Subcutaneous abdominal adipose tissue (tissue), 5 donors: Measurements from ENCODE around the gene RASAL2.

Source experiments
- H3K27ac ChIP-seq: one replicate; pipeline ENCODE4 v1.7.0; 2013; ENCODE audit warnings: low read depth, mild to moderate bottlenecking, inconsistent platforms, low read length, moderate library complexity
- H3K27me3 ChIP-seq, 5 donors: one replicate each; pipeline ENCODE4 v1.7.0; 2013; ENCODE audit warnings: low read length in 5 of 5, inconsistent platforms in 1 of 5; ENCODE audit not compliant: control insufficient read depth in 5 of 5, insufficient read depth in 4 of 5
- H3K36me3 ChIP-seq, 5 donors: one replicate each; pipeline ENCODE4 v1.7.0; 2013; ENCODE audit warnings: low read length in 5 of 5; ENCODE audit not compliant: control insufficient read depth in 5 of 5, insufficient read depth in 5 of 5
- H3K4me1 ChIP-seq, 5 donors: one replicate each; pipeline ENCODE4 v1.7.0; 2013; ENCODE audit warnings: low read length in 5 of 5, mild to moderate bottlenecking in 3 of 5, moderate library complexity in 1 of 5; ENCODE audit not compliant: control insufficient read depth in 5 of 5, insufficient read depth in 5 of 5
- H3K4me3 ChIP-seq, 5 donors: one replicate each; pipeline ENCODE4 v1.7.0; 2013; ENCODE audit warnings: low read length in 5 of 5, low read depth in 1 of 5
- H3K9ac ChIP-seq, 5 donors: one replicate each; pipeline ENCODE4 v1.7.0; 2013; ENCODE audit warnings: low read length in 5 of 5, mild to moderate bottlenecking in 4 of 5, moderate library complexity in 3 of 5
- H3K9me3 ChIP-seq, 5 donors: one replicate each; pipeline ENCODE4 v1.7.0; 2013; ENCODE audit warnings: low read length in 5 of 5; ENCODE audit not compliant: control insufficient read depth in 5 of 5
- donor health status: healthy.
- donor health status: healthy.
- donor health status: healthy.
- donor health status: healthy.
- donor health status: healthy.

RASAL2 gene

DNA sequence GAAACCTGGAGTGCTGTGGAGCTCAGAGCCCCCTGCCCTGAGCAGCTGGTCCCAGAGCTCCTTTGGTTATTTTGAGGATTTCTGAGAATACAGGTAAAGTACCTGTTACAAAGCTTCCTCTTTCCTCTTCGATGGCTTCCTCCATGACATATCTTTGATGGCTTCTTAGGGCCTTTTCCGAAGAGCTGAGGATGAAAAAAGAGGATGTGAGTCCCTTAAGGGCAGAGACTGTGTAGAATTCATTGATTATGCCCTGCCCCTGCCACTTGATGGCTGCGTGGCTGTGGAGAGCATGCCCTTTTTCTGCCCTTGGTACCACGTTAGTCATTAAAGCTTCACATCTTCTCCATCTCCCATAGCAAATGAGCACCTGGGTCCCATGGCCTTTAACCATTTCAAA, 433.2 kb downstream of the RASAL2 start:
- H3K27me3 ChIP-seq = peaks cover 0 to 2% (median 0%) of the 10 kb centered on the region in 5 donors
- no peak overlapping the region for H3K9ac ChIP-seq
- H3K27ac ChIP-seq = no peak overlapping the region
- peaks cover 0 to 3% (median 2%) of the 10 kb centered on the region in 5 donors for H3K4me1 ChIP-seq
- peaks cover 0 to 7% (median 4%) of the 10 kb centered on the region in 5 donors for H3K9me3 ChIP-seq
- H3K4me3 ChIP-seq = no peak overlapping the region
- no peaks in the 10 kb centered on the region for H3K36me3 ChIP-seq

DNA sequence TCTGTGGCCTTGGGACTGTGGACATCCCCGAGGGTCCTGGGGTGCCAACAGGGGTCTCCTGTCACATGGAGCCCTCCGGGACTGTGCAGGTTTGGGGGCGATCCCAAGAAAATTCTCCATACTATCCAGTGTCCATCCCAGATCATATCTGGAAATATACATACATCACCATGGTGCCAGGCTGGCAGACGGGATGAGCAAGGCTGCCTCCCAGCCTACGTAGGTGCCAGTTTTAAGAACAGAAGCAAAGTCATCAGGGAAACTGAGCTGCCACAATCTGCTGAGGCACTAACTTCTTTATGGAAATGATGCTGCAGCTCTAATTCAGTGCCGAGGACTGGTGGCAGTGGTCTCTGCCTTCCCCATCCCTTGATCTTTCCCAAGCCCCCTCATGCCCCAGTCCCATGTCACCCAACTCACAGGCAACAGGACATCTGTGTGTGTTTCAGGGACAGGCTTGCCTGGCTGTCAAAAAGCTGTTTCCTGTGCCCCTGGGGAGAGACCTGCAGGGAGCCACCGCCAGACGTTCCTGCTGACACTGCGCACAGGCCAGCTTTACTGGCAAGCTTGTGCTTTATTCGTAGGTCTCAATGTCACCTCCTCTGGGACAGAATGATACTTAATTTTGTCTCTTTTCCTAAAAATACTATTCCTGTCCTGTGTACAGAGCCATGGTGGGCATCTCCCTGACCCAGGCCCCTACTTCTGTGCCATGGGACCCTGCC, 434.5 kb downstream of the RASAL2 start:
- H3K36me3 ChIP-seq = no peaks in the 10 kb centered on the region
- no peak overlapping the region for H3K4me3 ChIP-seq
- no peak overlapping the region for H3K27ac ChIP-seq
- no peak overlapping the region for H3K9ac ChIP-seq
- H3K27me3 ChIP-seq = peaks cover 0 to 3% (median 0%) of the 10 kb centered on the region in 5 donors
- H3K4me1 ChIP-seq = peaks cover 0 to 4% (median 4%) of the 10 kb centered on the region in 5 donors
- H3K9me3 ChIP-seq = peaks cover 0 to 7% (median 4%) of the 10 kb centered on the region in 5 donors

DNA sequence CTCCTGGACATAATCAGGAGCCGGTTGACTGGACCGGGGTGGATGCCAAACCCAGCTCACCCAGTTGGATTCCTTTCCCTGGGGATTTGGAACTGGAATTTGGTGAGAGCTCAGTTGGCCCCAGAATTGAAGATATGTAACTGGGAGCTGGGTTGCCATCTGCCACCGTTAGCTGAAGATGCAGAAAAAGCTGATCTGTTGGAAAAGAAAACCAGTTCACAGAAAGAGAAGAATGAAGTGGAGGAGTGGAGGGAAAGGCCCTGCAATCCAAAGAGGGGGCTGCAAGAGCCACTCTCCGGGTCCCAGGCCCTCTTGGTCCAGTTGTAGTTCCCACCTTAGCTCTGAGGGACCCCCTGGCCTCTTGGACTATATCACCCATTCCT, 435.0 kb downstream of the RASAL2 start:
- Histone ChIP-seq H3K4me3 (no peak overlapping the region), H3K9ac (no peak overlapping the region), H3K4me1 (peaks cover 0 to 4% (median 4%) of the 10 kb centered on the region in 5 donors), H3K27me3 (peaks cover 0 to 3% (median 0%) of the 10 kb centered on the region in 5 donors), H3K9me3 (peaks cover 0 to 6% (median 4%) of the 10 kb centered on the region in 5 donors), H3K36me3 (no peaks in the 10 kb centered on the region), H3K27ac (no peak overlapping the region)

DNA sequence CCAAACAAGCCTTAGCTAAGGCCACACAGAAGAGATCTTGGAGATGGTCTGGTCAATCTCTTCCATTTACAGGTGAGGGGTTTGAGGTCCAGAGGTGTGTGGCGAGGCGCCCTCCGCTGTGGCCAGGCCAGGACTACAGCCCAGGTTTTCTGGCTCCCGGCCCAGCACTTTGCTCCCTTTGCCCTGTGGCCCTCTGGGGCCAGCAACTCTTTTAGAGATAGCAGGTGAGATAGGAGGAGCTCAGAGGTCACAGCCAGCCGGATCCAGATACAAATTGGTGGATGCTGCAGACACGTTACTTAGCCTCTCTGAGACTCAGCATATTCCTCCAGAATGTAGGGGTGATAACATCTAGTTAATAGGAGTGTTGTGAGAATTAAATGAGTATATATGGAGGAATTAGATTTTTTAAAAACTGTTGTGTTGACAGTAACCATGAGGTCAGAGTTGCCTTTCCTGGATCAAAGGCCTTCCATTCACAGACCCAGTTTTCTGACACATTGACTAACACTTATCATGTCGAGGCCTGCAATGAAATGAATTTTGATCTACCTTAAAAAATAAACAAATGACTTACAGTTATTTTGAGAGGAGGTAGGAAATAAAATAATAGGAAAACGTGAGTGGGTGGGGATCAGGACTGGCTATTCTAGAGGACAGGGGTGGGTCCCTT, 435.6 kb downstream of the RASAL2 start:
- Histone ChIP-seq H3K27me3 (peaks cover 0 to 3% (median 0%) of the 10 kb centered on the region in 5 donors), H3K27ac (no peak overlapping the region), H3K4me3 (no peak overlapping the region), H3K9ac (no peak overlapping the region), H3K9me3 (peaks cover 0 to 1% (median under 1%) of the 10 kb centered on the region in 5 donors), H3K36me3 (no peaks in the 10 kb centered on the region), H3K4me1 (peaks cover 0 to 4% (median 4%) of the 10 kb centered on the region in 5 donors)

DNA sequence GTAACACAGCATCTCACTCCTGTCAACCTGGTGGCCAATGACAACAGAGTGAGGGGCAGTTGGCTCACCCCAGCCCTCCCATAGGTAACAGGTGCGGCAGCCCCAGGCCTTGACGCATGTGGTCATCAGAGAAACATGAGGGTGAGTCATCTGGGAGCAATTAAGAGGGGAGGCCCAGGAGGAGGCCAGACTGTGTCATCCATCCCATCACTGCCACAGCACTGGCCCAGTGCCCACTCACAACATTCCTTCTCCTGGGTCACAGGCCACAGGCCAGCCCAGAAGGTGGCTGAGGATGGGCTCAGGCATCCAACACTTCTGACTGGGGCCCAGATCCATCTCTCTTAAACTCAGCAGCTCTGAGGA, 436.1 kb downstream of the RASAL2 start:
- H3K4me1 ChIP-seq = peaks cover 0 to 4% (median 4%) of the 10 kb centered on the region in 5 donors
- no peaks in the 10 kb centered on the region for H3K36me3 ChIP-seq
- H3K27ac ChIP-seq = no peak overlapping the region
- no peak overlapping the region for H3K9ac ChIP-seq
- H3K9me3 ChIP-seq = no peaks in the 10 kb centered on the region
- H3K4me3 ChIP-seq = no peak overlapping the region
- H3K27me3 ChIP-seq = peaks cover 0 to 3% (median 0%) of the 10 kb centered on the region in 5 donors

DNA sequence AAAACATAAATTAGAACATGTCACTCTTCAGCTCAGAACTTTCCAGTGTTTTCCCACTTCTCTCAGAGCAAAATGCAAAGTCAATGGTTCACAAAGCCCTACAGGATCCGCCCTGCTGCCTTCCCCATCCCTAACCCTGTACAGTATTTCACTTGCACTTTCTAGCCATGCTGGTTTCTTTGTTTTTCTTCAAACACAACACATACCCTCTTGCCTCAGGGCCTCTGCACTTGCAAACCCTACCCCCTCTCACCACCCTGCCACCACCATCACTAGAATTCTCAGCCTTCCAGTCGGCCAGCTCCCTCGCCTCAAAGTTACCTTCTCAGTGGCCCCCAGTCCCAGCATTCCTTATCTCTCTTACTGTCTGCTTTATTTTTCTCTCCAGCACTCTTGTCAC, 436.6 kb downstream of the RASAL2 start:
- Histone ChIP-seq H3K4me3 (no peak overlapping the region), H3K27ac (no peak overlapping the region)

DNA sequence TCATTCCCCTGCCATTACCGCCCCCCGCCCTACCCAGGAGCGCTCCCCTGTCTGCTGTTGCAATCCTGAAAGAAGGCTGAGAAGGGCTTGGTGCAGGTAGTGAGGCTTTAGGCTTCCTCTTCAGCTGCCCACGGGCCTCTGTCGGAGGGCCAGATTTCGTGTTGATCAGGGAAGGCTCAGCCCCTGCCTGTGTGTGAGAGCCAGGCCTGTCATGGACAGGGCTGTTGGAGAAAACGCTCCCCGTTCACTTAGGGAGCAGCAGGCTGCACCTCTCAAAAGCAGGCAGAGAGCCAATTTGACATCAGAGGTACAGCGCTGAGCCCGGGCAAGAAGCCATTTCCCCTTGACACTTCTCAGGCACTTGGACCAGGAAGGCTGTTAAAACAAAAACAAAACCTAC, 438.0 kb downstream of the RASAL2 start:
- Histone ChIP-seq H3K9me3 (no peaks in the 10 kb centered on the region), H3K9ac (no peak overlapping the region), H3K27me3 (peaks cover 0 to 3% (median 0%) of the 10 kb centered on the region in 5 donors), H3K4me3 (no peak overlapping the region), H3K36me3 (no peaks in the 10 kb centered on the region), H3K27ac (no peak overlapping the region), H3K4me1 (peaks cover 0 to 8% (median 4%) of the 10 kb centered on the region in 5 donors)

More for the DNA sequence above, 436.6 kb downstream of the RASAL2 start:
- peaks cover 0 to 4% (median 4%) of the 10 kb centered on the region in 5 donors for H3K4me1 ChIP-seq
- H3K9ac ChIP-seq = no peak overlapping the region
- no peaks in the 10 kb centered on the region for H3K9me3 ChIP-seq
- H3K36me3 ChIP-seq = no peaks in the 10 kb centered on the region
- H3K27me3 ChIP-seq = peaks cover 0 to 3% (median 0%) of the 10 kb centered on the region in 5 donors

DNA sequence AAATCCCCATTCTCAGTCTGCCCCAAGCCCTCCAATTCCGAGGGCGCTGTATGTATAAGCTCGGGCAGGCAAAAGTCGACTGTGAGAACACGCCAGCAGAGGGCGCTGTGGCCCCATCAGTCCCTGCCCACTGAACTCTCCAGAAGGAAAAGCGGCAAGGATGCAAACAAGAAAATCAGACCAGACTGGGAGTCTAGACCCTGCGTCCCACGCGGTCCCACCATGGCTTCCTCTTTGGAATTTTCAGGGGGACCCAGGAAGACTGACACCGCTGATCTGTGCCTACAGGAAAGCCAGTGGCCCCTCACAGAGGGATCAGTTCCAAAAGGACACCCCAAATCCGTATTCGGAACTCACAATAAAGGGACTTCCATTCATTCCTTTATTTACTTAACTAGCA, 438.5 kb downstream of the RASAL2 start:
- Histone ChIP-seq H3K27me3 (peaks cover 0 to 3% (median 0%) of the 10 kb centered on the region in 5 donors), H3K36me3 (no peaks in the 10 kb centered on the region), H3K4me3 (no peak overlapping the region), H3K27ac (no peak overlapping the region), H3K9ac (no peak overlapping the region), H3K4me1 (peaks cover 0 to 13% (median 8%) of the 10 kb centered on the region in 5 donors), H3K9me3 (no peaks in the 10 kb centered on the region)

DNA sequence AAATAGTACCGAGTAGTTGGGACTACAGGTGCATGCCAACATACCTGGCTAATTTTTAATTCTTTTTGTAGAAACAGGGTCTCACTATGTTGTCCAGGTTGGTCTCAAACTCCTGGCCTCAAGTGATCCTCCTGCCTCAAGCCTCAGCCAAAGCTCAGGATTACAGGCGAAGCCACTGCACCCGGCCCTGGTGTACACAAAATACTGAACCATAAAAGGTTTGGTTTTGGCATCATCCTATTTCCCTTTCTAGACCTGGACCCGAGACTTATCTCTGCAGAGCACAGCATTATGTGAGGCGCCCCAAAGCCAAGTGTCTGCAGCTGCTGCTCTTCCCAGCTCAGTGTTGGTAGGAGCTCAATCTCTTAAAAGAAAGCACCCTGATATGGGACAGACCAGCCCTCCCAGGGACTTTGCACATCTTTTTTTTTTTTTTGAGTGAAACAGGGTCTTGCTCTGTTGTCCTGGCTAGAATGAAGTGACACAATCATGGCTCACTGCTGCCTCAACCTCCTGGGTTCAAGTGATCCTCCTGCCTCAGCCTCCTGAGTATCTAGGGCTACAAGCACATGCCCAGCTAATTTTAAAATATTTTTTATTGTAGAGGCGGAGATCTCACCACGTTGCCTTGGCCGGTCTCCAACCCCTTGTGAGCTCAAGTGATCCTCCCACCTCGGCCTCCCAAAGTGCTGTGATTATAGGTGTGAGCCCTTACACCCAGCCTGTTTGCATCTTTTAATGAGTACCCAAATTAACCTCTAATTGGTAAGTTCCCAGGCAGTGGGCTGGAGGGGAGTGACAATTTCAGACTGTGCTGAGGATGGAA, 439.4 kb downstream of the RASAL2 start:
- Histone ChIP-seq H3K27ac (no peak overlapping the region), H3K4me3 (no peak overlapping the region), H3K9ac (no peak overlapping the region), H3K36me3 (no peaks in the 10 kb centered on the region), H3K27me3 (peaks cover 0 to 5% (median 3%) of the 10 kb centered on the region in 5 donors), H3K4me1 (peaks cover 0 to 20% (median 17%) of the 10 kb centered on the region in 5 donors), H3K9me3 (no peaks in the 10 kb centered on the region)
